GM21576 (cell line): Measurements from ENCODE around the gene UTF1.

Experiments used
- ATAC-seq: cut with Tn5 transposase; IDR thresholded peaks from one replicate; pipeline ENCODE4 v1.9.1; 2021; ENCODE audit warnings: mild to moderate bottlenecking, moderate library complexity; ENCODE audit not compliant: unreplicated experiment

Gene UTF1

DNA sequence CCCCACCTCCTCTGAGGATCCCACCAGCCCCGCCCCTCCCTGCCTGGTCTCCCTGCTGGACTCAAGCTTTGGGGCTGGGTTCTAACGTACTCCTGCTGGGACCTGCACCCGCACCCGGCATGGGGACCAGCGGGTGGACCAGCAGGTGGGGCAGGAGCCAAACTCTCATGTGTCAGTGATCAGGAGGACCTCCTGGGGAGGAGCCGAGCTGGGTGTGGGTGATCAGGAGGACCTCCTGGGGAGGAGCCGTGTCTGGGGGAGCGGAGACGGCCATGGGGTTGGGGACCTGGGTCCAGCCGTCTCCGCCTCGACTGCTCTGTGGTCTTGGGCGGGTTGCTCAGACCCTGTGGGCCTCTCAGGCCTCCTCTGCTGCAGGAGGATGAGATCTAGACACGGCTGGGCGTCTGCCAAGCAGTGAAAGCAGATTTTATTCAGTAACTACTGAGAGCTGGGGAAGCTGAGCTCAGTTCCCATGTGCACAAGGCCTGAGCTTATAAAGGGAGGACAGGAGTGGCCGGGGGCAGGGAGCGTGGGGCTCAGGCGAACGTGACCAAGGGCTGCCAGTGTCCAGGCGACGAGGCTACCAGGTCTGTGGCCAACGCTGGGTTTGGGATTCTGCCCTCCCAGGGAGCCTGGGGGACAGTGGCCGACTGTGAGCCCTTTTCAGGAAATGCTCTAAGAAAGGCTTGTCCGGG is 33.6 kb upstream of the UTF1 start:
- ATAC-seq, result no peak

DNA sequence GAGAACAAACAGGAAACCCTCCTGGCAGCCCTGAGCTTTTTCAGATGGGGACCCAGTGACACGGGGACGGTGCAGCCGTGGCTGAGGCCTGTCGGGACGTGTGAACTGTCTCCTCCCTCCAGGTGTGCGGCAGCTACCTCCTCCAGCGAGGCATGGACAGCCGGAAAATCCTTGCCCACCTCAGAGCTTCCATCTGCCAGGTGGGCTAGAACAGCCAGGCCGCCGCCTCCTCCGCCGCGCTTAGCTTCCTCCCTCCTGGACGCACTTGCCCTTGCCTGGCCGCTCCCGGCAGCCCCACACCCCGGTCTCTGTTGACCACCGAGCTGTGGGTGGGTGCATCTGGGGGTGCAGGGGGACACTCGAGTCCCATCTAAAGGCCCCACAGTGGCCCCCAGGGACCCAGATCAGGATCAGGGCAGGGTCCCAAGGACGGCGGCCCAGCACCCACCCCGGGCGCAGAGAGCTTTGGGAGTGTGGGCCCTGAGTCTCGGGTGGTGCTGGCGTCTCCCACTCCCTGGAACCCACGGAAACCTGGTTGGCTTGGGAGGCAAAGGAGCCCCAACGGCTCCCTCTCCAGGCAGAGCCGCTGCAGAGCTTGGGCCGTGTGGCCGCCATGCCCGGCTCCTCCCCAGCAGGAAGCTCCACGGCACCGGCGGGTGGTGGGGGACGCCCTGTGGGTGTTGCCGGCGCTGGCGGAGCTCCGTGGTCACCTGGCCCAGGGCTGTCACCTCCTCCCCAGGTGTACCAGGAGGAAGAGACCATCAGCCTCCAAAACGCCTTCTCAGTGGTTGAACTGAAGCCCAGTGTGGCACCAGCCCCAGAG is 32.9 kb upstream of the UTF1 start:
- ATAC-seq, result no peak

DNA sequence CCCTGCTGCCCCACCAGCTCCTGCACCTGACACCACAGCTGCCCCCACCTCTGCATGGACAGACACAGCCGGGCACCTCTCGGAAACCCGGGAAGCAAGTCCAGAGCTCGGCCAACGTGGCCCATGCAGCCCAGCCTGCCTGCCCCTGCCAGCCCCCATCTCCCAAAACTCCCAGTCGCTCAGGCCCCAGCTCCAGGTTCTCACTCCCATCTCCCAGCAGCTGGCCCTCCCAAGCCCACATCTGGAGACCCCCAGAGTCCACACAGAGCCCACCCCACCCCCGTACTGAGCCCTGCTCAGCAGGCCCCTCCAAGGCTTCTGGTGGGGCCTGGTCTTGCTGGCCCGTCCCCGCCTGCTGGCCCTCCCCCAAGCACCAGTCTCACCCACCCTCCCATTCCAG is 32.2 kb upstream of the UTF1 start:
- ATAC-seq, result no peak

DNA sequence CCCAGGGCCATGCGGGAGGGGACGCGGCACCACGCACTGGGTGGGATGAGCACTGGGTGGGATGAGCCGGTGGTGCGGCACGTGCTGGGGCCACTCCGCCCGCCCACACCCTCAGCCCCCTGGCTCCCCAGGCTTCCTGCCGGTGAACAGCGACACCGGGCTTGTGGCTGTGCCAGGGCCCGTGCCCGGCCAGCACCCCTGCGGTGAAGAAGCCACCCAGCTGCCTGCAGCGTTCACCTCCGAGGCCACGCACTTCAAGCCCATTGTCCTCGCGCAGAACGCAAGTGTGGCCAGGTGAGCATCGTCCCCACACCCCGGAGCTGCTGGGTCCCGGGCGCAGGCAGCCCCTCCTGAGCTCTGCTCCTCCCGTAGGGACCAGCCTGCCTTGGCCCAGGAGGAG is 31.8 kb upstream of the UTF1 start:
- ATAC-seq, result no peak

GRCh38 chr10:133198621-133199487 is 31.2 kb upstream of the UTF1 start:
- no peak for ATAC-seq

GRCh38 chr10:133199488-133199885 is 30.5 kb upstream of the UTF1 start:
- ATAC-seq, result no peak

DNA sequence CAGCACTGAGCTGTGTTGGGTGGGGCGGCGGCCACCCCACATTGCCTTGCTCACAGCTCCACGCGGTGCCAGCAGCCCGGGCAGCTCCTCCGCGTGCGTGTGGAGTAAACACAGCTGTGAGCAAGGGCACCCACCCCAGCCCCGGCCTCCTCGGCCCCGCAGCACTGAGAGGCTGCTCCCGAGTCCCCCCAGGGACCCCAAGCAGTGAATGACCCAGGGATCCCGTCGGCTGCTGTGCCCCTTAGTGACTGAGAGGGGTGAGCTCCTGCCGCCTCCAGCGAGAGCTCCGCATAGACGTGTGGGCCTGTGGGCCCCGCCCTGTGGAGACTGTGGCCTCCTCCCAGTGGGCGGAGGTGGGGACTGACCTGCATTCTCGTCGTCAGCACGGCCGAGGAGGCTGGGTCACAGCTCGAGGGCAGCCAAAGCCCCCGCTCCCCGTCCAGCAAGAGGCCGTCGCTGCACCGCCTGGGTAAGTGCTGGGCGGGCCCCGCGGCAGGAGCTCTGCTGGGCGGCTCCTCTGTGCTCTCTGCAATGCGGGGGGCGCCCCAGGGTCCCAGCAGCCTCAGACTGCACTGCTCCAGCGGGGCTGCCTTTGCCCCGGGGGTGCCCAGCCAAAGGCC is 29.9 kb upstream of the UTF1 start:
- ATAC-seq, result no peak

GRCh38 chr10:133200621-133201031 is 29.4 kb upstream of the UTF1 start:
- ATAC-seq, result no peak

DNA sequence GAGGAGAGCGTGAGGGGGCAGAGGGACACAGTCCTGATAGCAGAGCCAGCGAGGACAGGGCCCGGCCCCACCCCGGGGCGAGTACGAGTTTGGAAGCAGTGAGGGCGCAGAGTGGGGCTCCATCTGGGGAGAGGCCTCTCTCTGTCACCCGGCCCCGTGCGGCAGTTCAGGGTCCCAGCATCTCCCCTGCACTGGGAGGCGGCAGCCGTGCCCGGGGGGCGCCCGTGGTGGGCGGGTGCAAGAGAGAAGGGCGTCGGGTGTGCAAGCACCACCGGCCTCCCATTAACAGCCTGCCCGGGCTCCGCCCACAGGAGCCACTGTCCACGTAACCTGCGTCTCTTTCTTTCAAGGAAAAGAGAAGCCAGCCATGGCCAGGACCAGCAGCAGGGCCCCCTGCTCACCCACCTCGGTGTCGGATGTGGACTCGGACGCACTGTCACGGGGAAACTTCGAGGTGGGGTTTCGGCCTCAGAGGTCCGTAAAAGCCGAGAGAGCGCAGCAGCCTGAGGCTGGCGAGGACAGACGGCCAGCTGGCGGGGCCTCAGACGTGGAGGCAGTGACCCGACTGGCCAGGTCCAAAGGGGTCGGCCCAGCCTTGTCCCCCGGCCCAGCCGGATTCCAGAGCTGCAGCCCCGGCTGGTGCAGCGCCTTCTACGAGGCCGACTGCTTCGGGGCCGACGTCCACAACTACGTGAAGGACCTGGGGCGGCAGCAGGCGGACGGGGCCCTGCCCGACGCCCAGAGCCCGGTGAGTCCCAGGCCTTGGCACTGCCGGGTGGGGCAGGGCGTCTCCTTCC is 28.7 kb upstream of the UTF1 start:
- no peak for ATAC-seq

GRCh38 chr10:133201948-133202725 is 27.9 kb upstream of the UTF1 start:
- ATAC-seq, result no peak

DNA sequence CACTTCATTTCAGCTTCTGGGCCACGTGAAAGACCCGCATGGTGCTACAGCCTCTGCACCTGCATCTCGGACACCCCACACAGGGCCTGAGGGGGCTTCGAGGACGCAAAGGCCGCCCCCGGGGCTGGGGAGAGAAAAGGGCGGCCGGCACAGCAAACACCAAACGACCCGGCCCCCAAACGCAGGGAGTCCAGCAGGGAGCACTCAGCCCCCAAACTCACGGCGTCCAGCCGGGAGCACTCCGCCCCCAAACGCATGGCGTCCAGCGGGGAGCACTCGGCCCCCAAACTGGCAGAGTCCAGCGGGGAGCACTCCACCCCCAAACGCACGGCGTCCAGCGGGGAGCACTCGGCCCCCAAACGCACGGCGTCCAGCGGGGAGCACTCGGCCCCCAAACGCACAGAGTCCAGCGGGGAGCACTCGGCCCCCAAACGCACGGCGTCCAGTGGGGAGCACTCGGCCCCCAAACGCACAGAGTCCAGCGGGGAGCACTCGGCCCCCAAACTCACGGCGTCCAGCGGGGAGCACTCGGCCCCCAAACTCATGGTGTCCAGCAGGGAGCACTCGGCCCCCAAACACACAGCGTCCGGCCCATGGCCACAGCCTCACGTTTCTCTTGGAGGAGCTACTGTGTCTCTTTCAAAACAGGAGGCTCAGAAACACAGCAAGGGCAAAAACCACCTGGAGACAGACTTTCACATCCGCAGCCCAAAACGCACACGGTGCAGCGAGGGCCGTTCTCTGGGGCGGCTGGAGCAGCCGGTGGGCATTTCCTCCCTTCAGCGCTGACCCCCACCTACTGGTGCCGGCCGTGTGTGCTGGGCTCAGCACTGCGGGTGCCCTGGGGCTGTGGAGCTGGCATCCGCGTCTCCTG is 27.0 kb upstream of the UTF1 start:
- ATAC-seq, result no peak

DNA sequence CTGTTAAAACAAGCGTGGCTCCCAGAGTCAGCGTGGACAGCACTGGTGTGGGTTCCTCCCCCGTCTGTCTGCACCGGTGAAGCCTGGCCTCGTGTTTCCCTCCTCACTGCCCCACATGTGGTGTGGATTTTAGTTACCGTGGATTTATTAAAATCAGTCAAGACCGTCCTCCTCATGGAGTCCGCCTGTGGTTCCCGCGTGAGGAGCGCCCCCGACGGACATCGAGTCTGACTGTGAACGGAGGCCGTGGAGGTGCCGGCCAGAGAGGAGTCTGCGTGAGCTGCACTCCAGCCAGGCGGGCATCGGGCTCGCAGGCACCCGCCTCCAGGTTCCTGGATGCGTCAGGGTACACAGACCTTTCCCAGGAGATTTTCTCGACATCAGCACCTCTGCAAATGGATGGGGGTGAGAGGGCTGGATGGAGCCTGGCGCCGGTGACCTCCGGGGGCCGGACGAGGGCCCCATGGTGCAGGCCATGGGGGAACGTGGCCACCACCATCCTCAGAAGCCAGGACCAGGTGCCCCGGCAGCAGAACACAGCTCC is 26.3 kb upstream of the UTF1 start:
- no peak for ATAC-seq

DNA sequence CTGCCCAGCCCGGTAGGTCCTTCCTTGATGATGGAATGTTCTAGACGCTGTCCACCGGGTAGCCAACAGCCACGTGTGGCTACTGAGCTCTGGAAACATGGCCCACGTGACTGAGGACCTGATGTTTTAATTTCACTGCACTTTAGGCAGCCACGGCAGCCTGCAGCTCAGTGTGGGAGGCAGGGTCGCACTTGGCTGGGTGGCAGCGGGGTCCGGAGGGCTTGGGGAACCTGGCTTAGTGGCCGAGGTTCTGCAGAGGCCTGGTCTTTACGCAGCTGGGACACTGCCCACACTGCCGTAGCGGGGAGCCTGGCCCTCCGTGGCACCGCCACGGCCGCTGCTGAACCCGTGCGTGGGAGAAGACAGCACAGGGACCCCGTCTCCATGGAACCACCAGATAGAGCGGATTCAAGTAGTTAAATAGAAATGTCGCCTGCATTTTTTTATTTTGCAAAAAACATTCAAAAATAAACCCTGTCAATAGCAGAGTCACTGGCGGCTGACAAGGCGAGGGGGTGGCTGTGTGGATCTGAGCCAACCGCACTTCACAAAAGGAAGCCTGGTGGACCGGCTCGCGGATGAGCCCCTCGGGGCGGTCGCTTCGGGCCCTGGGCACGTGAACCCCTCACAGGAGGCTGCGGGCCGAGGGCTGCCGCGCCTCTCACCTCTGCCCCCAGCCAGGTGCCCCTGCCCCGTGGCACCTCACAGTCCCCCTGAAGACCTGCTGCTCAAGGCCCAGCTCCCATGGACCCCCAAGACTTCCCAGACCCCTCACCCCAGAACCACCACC is 25.6 kb upstream of the UTF1 start:
- ATAC-seq, result no peak

GRCh38 chr10:133205146-133205545 is 24.9 kb upstream of the UTF1 start:
- no peak for ATAC-seq

DNA sequence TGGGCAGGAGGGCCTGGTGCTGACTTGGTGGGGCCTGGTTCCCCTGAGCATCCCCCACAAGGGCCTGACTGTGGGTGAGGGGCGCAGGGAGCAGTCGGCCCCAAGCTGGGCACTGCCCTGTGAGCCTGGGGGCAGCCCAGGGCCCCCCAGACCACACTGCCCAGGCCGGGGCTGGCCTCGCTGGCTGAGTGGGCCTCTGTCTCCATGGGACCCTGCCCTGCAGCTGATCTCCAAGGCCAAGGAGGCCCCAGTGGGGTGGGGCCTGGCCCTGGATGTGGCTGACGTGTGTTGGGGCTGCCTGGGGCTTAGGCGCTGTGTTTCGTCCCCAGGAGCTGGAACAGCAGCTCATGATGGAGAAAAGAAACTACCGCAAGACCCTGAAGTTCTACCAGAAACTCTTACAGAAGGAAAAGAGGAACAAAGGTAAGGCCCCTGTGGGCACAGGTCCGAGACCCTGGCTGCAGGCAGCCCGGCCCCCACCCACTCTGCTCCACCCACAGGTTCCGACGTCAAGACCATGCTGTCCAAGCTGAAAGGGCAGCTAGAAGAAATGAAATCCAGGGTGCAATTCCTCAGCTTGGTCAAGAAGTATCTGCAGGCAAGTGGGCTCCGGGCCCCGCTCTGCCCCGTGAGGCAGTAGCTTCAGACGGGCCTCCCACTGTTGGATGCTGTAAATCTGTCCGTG is 23.5 kb upstream of the UTF1 start:
- no peak for ATAC-seq

DNA sequence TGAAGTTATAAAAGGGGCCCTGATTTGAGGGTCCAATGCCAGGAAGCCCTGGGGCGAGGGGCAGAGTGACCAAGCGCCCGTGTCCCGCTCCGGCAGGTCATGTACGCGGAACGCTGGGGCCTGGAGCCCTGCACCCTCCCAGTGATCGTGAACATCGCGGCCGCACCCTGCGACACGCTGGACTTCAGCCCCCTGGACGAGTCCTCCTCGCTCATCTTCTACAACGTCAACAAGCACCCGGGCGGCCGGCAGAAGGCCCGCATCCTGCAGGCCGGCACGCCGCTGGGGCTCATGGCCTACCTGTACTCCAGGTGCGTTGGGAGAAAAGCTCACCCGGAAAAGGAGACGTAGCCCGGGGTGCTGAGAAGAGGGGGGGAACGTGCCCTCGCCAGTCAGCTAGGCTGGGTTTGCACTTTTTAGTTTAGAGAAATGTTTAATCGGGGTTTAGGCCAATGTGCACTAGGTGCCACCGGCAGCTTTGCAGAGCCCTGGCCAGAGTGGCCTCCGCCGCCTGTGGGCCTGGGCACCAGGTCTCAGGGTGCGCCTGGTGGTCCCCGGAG is 22.9 kb upstream of the UTF1 start:
- no peak for ATAC-seq

- no peak for ATAC-seq
Measured at GRCh38 chr10:133207627-133208026, 22.4 kb upstream of the UTF1 start.
